Measurements from ENCODE around the gene ZNF512B.
"Not testable (repeated sequence)": the region's sequence is repeated elsewhere in the genome, so short reads cannot be mapped to it uniquely, and the experiment has no call there.

The ZNF512B gene

GRCh38 chr20:63931735-63932134, 38.0 kb downstream of the ZNF512B start:
- Histone ChIP-seq H3K9ac (ENCODE audit: low read length) (no peak overlapping the region), H3K27ac (ENCODE audit: low read length) (no peak overlapping the region), H4K20me1 (ENCODE audit: insufficient read depth, low read length) (peaks cover 4% of the 10 kb centered on the region; the same call in 1 of the 2 replicates), H3K4me2 (ENCODE audit: low read length) (no peak overlapping the region), H3K4me3 (ENCODE audit: low read length) (no peak overlapping the region), H3K4me1 (ENCODE audit: low read length) (no peaks in the 10 kb centered on the region), H2AFZ (ENCODE audit: low read depth, low read length) (no peak overlapping the region), H3K79me2 (ENCODE audit: low read length) (peaks cover 7% of the 10 kb centered on the region; the same call in 1 of the 2 replicates), H3K27me3 (ENCODE audit: low read depth, low read length) (no peaks in the 10 kb centered on the region), H3K9me3 (ENCODE audit: insufficient read depth, low read length) (no peaks in the 10 kb centered on the region), H3K36me3 (replicated peaks; ENCODE audit: low read depth, low read length) (peaks cover 55% of the 10 kb centered on the region)
- TF ChIP-seq, protein P1, sequence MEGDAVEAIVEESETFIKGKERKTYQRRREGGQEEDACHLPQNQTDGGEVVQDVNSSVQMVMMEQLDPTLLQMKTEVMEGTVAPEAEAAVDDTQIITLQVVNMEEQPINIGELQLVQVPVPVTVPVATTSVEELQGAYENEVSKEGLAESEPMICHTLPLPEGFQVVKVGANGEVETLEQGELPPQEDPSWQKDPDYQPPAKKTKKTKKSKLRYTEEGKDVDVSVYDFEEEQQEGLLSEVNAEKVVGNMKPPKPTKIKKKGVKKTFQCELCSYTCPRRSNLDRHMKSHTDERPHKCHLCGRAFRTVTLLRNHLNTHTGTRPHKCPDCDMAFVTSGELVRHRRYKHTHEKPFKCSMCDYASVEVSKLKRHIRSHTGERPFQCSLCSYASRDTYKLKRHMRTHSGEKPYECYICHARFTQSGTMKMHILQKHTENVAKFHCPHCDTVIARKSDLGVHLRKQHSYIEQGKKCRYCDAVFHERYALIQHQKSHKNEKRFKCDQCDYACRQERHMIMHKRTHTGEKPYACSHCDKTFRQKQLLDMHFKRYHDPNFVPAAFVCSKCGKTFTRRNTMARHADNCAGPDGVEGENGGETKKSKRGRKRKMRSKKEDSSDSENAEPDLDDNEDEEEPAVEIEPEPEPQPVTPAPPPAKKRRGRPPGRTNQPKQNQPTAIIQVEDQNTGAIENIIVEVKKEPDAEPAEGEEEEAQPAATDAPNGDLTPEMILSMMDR (IDR thresholded peaks at IDR 0.05; ENCODE audit: low read depth, low read length) = no peak
- no peak for TF ChIP-seq EZH2phosphoT487 (IDR thresholded peaks at IDR 0.05; ENCODE audit: low read depth)

- Histone ChIP-seq H3K27me3 (ENCODE audit: low read depth, low read length) (no peaks in the 10 kb centered on the region), H3K27ac (ENCODE audit: low read length) (no peak overlapping the region), H2AFZ (ENCODE audit: low read depth, low read length) (no peak overlapping the region), H3K79me2 (ENCODE audit: low read length) (peaks cover 14% of the 10 kb centered on the region), H3K9ac (ENCODE audit: low read length) (no peak overlapping the region), H3K36me3 (replicated peaks; ENCODE audit: low read depth, low read length) (peaks cover 60% of the 10 kb centered on the region), H3K4me3 (ENCODE audit: low read length) (no peak overlapping the region), H3K4me1 (ENCODE audit: low read length) (no peaks in the 10 kb centered on the region), H4K20me1 (ENCODE audit: insufficient read depth, low read length) (peaks cover 10% of the 10 kb centered on the region; the same call in 1 of the 2 replicates), H3K9me3 (ENCODE audit: insufficient read depth, low read length) (no peaks in the 10 kb centered on the region), H3K4me2 (ENCODE audit: low read length) (no peak overlapping the region)
- no peak for TF ChIP-seq EZH2phosphoT487 (IDR thresholded peaks at IDR 0.05; ENCODE audit: low read depth)
- TF ChIP-seq, protein P1 (IDR thresholded peaks at IDR 0.05; ENCODE audit: low read depth, low read length) = no peak
These were observed 38.7 kb downstream of the ZNF512B start for GRCh38 chr20:63930971-63931553.

- not testable (repeated sequence) for H3K4me2 ChIP-seq (ENCODE audit: low read length); H3K27ac ChIP-seq (ENCODE audit: low read length); H2AFZ ChIP-seq (ENCODE audit: low read depth, low read length); H3K9me3 ChIP-seq (ENCODE audit: insufficient read depth, low read length); H3K9ac ChIP-seq (ENCODE audit: low read length); H3K4me3 ChIP-seq (ENCODE audit: low read length); H3K27me3 ChIP-seq (ENCODE audit: low read depth, low read length); H3K4me1 ChIP-seq (ENCODE audit: low read length)
- Histone ChIP-seq H4K20me1 (ENCODE audit: insufficient read depth, low read length) (peaks cover 13% of the 10 kb centered on the region; the same call in 1 of the 2 replicates), H3K79me2 (ENCODE audit: low read length) (peaks cover 25% of the 10 kb centered on the region), H3K36me3 (replicated peaks; ENCODE audit: low read depth, low read length) (peaks cover 51% of the 10 kb centered on the region)
These were observed 40.3 kb downstream of the ZNF512B start for GRCh38 chr20:63929473-63929883.

DNA sequence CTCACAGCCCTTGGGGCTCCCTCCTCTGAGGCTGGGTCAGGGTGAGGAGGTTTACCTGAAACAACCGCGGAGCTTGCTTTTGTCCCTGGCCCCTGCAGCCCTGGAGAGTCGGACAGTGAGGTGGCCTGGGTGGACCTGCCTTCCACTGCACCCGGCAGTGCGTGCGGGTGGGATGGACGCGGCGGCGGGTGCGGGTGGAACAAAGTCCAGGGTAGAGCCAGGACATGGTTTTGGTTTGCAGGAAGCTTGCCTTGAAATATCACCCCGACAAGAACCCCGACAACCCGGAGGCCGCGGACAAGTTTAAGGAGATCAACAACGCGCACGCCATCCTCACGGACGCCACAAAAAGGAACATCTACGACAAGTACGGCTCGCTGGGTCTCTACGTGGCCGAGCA, 40.7 kb downstream of the ZNF512B start:
- Histone ChIP-seq H3K4me3 (ENCODE audit: low read length) (no peak overlapping the region), H3K9me3 (ENCODE audit: insufficient read depth, low read length) (no peaks in the 10 kb centered on the region), H3K4me1 (ENCODE audit: low read length) (no peaks in the 10 kb centered on the region), H4K20me1 (ENCODE audit: insufficient read depth, low read length) (peaks cover 13% of the 10 kb centered on the region; the same call in 1 of the 2 replicates), H2AFZ (ENCODE audit: low read depth, low read length) (no peak overlapping the region), H3K79me2 (ENCODE audit: low read length) (peaks cover 29% of the 10 kb centered on the region), H3K9ac (ENCODE audit: low read length) (no peak overlapping the region), H3K36me3 (replicated peaks; ENCODE audit: low read depth, low read length) (peaks cover 47% of the 10 kb centered on the region), H3K4me2 (ENCODE audit: low read length) (no peak overlapping the region), H3K27me3 (ENCODE audit: low read depth, low read length) (no peaks in the 10 kb centered on the region), H3K27ac (ENCODE audit: low read length) (no peak overlapping the region)
- no peak for TF ChIP-seq EZH2phosphoT487 (IDR thresholded peaks at IDR 0.05; ENCODE audit: low read depth)
- TF ChIP-seq, protein P1 (IDR thresholded peaks at IDR 0.05; ENCODE audit: low read depth, low read length) = no peak

Measured in OCI-LY3 (cell line).